Uterus (tissue), 2 donors: Measurements from ENCODE around the gene MST1R.

Experiments used
- CTCF ChIP-seq, 4 experiments: fragments of 200-600 bp in 2 of 4; fragments of 450-650 bp in 2 of 4; sonication (generic) in 2 of 4; IDR thresholded peaks; one replicate each; pipeline ENCODE4 v1.5.1; 2016 to 2019; ENCODE audit warnings: antibody characterized with exemption in 4 of 4, mild to moderate bottlenecking in 2 of 4, moderate library complexity in 1 of 4
- POLR2A ChIP-seq, 2 donors: fragments of 450-650 bp; IDR thresholded peaks; one replicate each; pipeline ENCODE4 v1.6.1; 2016; ENCODE audit warnings: antibody characterized with exemption in 2 of 2, mild to moderate bottlenecking in 1 of 2, moderate library complexity in 1 of 2

DNA sequence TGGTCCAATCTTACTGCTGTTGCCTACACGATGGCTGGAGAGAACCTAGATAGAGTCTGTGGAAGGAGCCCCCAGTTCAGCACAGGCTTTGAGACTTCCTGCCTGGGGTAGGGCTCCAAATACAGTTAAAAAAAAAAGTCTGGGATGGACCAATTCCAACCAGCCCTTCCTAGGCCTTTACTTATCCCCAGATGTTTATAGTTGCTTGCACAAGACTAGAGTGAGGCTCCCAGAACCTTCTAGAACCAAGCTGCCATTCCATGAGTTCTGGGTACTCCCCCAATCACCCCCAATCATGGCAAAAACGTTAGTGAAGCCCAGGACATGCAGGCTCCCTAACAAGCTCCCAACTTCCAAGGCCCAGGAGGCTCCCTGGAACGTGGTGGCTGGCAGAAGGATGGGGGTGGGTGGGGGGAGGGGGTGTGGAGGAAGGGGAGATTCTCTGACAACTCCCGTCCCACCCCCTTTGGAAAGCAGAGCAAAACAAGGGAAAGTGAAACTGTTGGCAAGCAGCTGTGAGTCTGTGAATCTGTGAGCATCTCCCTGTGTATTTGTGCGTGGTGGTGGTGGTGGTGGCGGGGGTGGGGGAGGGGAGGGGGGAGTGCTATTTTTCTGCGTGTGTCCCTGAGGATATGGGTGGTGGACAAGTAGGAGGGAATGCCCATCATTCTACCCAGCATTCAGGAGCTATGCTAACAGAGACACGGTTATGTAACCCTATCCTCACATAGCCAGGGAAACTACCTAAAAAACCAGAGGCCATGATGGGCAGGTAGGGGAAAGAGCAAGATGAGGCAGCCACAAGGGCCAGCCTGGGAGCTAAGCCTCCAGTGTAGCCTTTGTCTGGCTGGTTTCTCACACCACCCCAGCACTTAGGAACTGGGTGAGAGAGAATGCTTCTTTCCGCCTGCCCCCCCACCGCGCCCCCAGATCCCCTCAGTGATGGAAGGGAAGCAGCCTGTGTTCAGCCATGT lies 2.0 kb downstream of the MST1R start:
- TF ChIP-seq CTCF (IDR thresholded peaks at IDR 0.05): no peak
- no peak for TF ChIP-seq POLR2A (IDR thresholded peaks at IDR 0.05)
